Measurements from ENCODE around the gene GSG1L2. TPM values are rescaled to one million over a fixed set of nuclear protein-coding genes. Genes with fewer than 3 reads are reported as not detected.

GSG1L2 gene
- total RNA-seq, 1 experiment from 2014 or later, result not detected

DNA sequence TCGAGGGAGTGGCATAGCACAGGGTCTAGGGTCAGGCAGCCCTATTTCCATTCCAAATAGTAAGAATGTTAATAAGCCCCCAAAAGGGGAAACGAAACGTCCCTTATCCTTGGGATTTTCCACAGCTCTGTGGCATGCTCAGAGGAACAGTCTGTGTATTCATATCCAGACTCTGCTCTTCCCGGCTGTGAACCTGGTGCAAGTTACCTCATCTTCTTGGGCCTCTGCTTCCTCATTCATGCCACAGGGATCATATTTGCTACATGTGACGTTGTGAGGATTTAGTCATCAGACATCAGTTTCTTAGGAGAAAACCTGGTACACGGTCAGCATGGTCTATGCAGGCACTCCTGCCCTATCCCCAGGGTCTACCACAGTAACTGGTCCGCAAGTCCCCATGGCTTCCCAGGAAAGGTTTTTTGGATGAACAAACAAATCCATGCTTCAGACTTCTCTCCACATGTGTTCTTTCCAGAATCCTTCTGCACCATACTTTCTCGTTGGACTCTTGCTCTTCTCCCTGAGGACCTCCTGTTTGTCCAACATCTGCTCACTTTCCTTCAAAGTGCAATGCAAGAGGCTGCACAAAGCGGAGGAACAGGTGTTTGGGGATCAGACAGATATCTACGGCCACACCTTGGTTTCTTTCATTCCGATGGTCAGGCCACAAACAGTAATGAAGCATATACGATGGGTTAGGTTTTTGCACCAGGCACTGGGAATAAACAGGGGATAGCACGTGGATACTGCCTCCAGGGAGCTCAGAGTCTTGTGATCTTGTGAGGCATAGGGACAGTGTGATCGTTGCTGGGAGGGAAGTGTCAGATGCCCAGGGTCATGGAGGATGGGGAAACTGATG lies 21.5 kb upstream of the GSG1L2 start:
- intact Hi-C loops (cut with micrococcal nuclease), result no loop called here

DNA sequence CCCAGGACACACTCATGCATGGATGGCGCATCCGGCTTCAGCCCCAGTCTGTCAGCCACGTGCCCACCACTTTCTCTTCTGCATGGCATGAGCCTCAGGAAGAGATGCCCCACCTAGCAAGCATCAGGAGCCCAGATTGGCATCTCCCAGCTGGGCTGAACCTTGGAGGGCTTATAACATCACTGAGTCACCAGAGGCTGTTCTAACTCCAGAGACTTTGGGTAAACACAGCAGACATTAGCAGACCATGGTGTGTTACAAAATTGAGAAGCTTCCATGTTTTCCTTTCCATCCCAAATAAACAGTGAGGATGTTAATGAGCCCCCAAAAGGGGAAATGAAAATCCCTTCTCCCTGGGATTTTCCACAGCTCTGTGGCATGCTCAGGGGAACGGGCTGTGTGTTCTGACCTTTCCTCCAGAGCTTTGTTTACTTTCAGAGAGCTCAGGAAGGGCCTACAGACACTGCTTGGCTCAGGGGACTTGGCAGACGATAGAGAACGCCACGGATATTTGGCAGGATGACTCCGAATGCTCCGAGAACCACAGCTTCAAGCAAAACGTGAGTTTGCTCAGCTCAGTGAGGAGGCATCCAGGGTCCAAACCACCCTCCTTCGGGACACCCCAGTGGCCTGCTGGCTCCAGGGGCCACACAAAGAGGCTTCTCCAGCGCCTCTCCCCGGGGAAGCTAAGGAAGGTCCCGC lies 20.3 kb upstream of the GSG1L2 start:
- no peak overlapping the region for H3K4me3 Mint-ChIP-seq (ENCODE audit: unreplicated experiment)
- ChIA-PET CTCF (interaction anchor here (0.5 to 1.3 kb wide), 2 partner anchors 22 to 114 kb away, joined by 3 to 4 read pairs; no protein-coding TSS in a partner anchor), POLR2A (no interaction called here)
- intact Hi-C loops (cut with micrococcal nuclease), result no loop called here
- H3K27ac Mint-ChIP-seq (ENCODE audit: low read depth, unreplicated experiment), result no peak overlapping the region
- no TSS peak for BruUV-seq (replicated peaks)
- no peaks in the 10 kb centered on the region for H3K36me3 Mint-ChIP-seq (ENCODE audit: insufficient read depth, unreplicated experiment)
- H3K27me3 Mint-ChIP-seq (ENCODE audit: insufficient read depth, unreplicated experiment), result no peaks in the 10 kb centered on the region
- TF ChIP-seq, protein P1, sequence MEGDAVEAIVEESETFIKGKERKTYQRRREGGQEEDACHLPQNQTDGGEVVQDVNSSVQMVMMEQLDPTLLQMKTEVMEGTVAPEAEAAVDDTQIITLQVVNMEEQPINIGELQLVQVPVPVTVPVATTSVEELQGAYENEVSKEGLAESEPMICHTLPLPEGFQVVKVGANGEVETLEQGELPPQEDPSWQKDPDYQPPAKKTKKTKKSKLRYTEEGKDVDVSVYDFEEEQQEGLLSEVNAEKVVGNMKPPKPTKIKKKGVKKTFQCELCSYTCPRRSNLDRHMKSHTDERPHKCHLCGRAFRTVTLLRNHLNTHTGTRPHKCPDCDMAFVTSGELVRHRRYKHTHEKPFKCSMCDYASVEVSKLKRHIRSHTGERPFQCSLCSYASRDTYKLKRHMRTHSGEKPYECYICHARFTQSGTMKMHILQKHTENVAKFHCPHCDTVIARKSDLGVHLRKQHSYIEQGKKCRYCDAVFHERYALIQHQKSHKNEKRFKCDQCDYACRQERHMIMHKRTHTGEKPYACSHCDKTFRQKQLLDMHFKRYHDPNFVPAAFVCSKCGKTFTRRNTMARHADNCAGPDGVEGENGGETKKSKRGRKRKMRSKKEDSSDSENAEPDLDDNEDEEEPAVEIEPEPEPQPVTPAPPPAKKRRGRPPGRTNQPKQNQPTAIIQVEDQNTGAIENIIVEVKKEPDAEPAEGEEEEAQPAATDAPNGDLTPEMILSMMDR (IDR thresholded peaks at IDR 0.05; ENCODE audit: unreplicated experiment), result no peak
- H3K9me3 Mint-ChIP-seq (ENCODE audit: unreplicated experiment), result peaks cover 16% of the 10 kb centered on the region
- H3K4me1 Mint-ChIP-seq (ENCODE audit: insufficient read depth, unreplicated experiment), result peaks cover 14% of the 10 kb centered on the region
- peak; percentile 64 for DNase-seq (ENCODE audit: unreplicated experiment)

More for the DNA sequence above, 21.5 kb upstream of the GSG1L2 start:
- TF ChIP-seq, protein P1 (IDR thresholded peaks at IDR 0.05; ENCODE audit: unreplicated experiment), result no peak
- Mint-ChIP-seq H3K27ac (ENCODE audit: low read depth, unreplicated experiment) (no peak overlapping the region), H3K36me3 (ENCODE audit: insufficient read depth, unreplicated experiment) (no peaks in the 10 kb centered on the region), H3K27me3 (ENCODE audit: insufficient read depth, unreplicated experiment) (no peaks in the 10 kb centered on the region), H3K4me3 (ENCODE audit: unreplicated experiment) (no peak overlapping the region), H3K4me1 (ENCODE audit: insufficient read depth, unreplicated experiment) (peaks cover 4% of the 10 kb centered on the region), H3K9me3 (ENCODE audit: unreplicated experiment) (peaks cover 15% of the 10 kb centered on the region)
- DNase-seq (ENCODE audit: unreplicated experiment), result peak; percentile 22
- POLR2A ChIA-PET, result no interaction called here
- CTCF ChIA-PET, result no interaction called here
- no TSS peak for BruUV-seq (replicated peaks)

DNA sequence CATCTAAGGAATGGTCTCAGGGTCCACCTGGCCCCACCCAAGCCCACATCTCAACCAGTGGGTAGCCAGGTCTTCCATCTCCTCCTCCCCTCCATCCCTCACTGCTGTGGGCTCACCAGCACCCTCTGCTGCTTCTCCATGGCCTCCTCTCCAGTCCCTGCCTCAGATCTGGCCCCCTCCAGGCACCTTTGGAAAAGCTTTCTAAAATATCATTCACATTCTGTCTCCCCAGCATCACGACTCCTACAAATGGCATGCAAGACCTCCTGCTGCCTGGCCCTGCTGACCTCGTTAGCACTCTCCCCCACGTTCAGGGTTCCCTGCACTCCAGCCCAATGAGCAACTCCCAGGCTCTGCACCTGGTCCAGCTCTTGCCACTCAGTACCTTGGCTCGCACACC lies 17.6 kb upstream of the GSG1L2 start:
- POLR2A ChIA-PET, result no interaction called here
- intact Hi-C loops (cut with micrococcal nuclease), result no loop called here
- peaks cover 25% of the 10 kb centered on the region for H3K4me1 Mint-ChIP-seq (ENCODE audit: insufficient read depth, unreplicated experiment)

More for the DNA sequence above, 17.6 kb upstream of the GSG1L2 start:
- no TSS peak for BruUV-seq (replicated peaks)
- TF ChIP-seq, protein P1 (IDR thresholded peaks at IDR 0.05; ENCODE audit: unreplicated experiment), result no peak
- H3K36me3 Mint-ChIP-seq (ENCODE audit: insufficient read depth, unreplicated experiment), result no peaks in the 10 kb centered on the region
- H3K27ac Mint-ChIP-seq (ENCODE audit: low read depth, unreplicated experiment), result no peak overlapping the region
- no peaks in the 10 kb centered on the region for H3K27me3 Mint-ChIP-seq (ENCODE audit: insufficient read depth, unreplicated experiment)
- peaks cover 16% of the 10 kb centered on the region for H3K9me3 Mint-ChIP-seq (ENCODE audit: unreplicated experiment)
- peak; percentile 30 for DNase-seq (ENCODE audit: unreplicated experiment)
- H3K4me3 Mint-ChIP-seq (ENCODE audit: unreplicated experiment), result no peak overlapping the region
- CTCF ChIA-PET, result interaction anchor here (0.6 kb wide), 2 partner anchors 82 to 91 kb away, joined by 3 to 4 read pairs; no protein-coding TSS in a partner anchor

Measured in MCF 10A (cell line).